GM19099 (cell line): ENCODE data around the gene SCRG1.

Experiments
- POLR2A ChIP-seq: IDR thresholded peaks from 3 replicates; pipeline ENCODE4 v1.6.1; 2011; ENCODE audit warnings: low read depth; ENCODE audit not compliant: insufficient read length; ENCODE audit errors: extremely low read depth

The SCRG1 gene

DNA sequence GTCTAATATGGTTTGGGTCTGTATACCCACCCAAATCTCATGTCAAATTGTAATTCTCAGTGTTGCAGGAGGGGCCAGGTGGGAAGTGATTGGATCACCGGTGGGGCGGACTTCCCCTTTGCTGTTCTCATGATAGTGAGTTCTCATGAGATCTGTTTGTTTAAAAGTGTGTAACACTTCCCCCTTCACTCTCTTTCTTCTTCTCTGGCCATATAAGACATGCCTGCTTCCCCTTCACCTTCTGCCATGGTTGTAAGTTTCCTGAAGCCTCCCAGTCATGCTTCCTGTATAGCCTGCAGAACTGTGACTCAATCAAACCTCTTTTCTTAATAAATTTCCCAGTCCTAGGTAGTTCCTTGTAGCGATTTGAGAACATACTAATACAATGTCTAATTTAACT, 19.7 kb upstream of the SCRG1 start:
- TF ChIP-seq POLR2A, result no peak

- no peak for TF ChIP-seq POLR2A
Observed at GRCh38 chr4:173417833-173418232, 18.9 kb upstream of the SCRG1 start.

- TF ChIP-seq POLR2A, result no peak
Observed at GRCh38 chr4:173415885-173416653, 17.2 kb upstream of the SCRG1 start.

DNA sequence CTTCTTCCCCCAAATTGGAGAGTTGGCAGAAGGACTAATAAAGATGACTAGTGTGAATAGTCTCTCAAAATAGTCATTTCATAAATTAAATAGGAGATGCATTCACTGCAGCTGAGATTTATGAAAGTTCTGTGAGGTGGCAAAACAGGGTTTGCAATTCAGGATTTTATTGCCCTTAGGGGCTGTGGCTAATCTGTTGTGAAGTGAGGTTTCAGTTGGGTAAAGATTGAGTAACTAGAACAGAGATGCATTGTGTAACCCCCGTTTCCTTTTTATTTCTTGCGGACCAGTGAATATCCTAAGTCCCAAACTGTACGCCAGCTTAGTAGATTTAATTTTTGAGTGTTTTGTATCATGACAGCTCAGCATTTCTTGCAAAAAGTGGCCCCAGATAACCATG, 16.2 kb upstream of the SCRG1 start:
- TF ChIP-seq POLR2A, result no peak

DNA sequence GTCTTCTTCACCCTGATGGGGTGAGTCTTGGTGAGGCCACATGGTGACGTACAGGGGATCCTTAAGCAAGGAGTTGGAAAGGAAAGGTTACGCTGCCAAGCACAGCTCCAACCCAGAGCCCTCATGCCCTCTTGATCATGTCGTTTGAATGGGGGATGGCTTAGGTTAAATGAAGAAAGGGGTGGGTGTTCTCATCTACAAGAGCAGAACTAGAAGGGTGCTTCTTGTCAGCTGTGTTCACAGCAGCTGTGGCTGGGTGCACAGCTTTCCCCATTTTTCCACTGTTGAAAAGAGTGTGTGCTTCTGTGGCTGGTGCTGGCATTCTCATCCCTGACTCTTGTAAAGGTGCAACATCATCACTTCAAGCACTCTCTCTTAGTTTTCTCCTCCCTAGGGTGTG, 15.5 kb upstream of the SCRG1 start:
- TF ChIP-seq POLR2A, result no peak

- TF ChIP-seq POLR2A, result no peak
Observed at GRCh38 chr4:173413036-173413435, 14.1 kb upstream of the SCRG1 start.

- TF ChIP-seq POLR2A, result no peak
Observed at GRCh38 chr4:173411106-173411693, 12.3 kb upstream of the SCRG1 start.

DNA sequence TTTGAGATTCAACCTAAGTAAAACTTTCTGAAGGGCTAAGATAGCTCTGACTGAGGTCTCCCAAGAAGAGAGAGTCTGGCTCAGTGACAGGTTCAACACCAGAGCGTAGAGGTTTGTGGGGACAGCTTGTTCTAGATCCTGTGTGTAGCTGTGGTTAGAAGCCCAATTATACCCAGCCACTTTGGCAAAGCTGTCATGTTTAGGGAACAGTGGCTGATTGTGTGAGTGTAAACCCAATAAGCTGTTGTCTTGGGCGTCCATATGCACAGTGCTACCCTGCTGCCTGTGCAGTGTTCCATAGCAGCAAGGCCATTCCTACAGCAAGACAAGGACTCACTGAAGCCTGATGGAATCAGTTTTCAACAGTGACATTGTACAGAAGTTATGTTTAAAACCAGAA, 11.2 kb upstream of the SCRG1 start:
- no peak for TF ChIP-seq POLR2A

DNA sequence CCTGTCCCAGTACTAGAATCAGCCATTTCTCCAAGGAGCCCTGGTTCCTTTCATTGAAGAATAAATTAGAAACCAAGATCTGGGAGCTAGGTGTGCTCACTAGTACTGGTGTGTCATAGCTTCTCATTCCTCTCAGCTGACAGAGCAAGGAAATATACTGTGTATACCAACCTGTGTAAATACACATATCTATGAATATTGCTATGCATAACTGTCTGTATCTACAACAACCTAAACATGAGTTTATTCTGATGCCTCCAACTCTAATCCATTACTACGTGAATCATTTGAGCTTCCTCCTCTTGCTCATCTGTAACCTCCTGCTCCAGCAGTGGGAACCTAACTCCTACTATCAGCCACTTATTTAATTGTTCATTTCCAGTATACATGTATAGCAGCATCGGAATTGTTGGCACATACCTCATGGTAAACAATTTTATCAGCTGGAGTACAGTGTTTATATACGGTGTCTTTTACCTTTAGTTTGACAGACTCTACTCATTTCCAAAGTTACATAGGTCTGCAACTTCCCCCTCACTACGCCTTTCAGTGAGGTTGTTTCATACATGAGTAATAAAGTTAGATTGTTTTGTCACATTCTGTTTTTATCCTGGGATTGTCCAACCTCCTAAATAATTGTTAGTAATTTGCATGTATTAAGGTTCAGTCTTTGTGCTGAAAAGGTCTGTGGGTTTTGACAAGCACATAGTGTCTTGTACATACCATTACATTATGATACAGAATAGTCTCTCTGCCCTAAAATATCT, 7.1 kb upstream of the SCRG1 start:
- no peak for TF ChIP-seq POLR2A

GRCh38 chr4:173404296-173404865, 5.5 kb upstream of the SCRG1 start:
- TF ChIP-seq POLR2A, result no peak

DNA sequence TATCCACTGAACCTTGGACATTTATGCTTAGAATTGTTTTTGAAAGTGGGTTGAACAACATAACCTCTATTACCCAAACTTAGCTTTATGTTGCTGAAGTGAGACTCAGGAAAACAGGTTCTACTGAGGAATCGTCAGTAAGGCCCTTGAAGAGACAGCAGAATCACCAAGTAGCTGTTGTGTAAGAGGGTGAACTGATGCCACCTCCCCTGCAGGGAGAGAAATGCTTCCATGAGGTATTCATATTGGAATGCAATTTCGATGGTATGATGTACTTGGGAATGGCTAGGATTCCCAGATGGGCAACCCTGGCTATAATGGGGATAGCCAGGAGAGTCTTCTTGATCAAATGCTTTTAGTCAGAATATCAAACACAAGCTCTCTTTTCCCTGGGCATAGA, 4.1 kb upstream of the SCRG1 start:
- TF ChIP-seq POLR2A, result no peak

GRCh38 chr4:173401063-173401462, 2.1 kb upstream of the SCRG1 start:
- no peak for TF ChIP-seq POLR2A

DNA sequence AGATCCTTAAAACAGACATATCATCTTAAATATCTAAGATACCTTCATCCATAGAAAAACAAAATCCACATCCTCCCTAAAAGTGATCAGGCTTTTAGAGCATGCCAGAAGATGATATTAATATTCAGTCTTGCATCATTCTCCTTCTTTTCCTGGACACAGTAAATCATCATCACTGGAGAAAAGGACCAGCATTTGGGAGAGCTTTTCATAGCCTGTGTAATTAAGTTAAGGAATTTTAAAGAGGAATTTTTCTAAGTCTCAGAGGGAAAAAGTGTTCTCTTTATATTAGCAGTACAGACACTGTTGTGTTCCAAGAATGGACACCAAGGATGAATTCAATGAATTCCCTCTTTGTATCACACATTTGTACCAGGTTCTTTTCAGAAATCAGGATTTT, 696 bp downstream of the SCRG1 start:
- no peak for TF ChIP-seq POLR2A

DNA sequence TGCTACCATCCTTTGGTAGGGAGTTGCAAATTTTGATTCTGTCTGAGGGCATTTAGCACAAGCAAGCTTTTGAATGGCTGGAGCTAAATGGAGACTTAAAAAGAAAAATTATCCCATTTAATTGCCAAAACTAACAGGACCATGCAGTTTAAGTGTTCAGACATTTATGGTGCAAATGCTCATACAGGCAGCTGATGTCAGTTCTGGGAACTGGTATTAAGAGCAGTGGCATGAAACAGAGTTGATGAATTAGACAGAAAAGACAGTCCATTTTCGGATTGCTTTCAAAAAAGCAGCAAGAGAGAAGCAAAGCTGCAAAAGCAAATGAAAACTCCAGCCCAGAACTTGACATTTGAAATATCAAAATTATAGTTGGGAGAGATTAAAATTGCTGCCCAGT, 1.3 kb downstream of the SCRG1 start:
- TF ChIP-seq POLR2A, result no peak

GRCh38 chr4:173391701-173392100, 7.2 kb downstream of the SCRG1 start:
- no peak for TF ChIP-seq POLR2A

DNA sequence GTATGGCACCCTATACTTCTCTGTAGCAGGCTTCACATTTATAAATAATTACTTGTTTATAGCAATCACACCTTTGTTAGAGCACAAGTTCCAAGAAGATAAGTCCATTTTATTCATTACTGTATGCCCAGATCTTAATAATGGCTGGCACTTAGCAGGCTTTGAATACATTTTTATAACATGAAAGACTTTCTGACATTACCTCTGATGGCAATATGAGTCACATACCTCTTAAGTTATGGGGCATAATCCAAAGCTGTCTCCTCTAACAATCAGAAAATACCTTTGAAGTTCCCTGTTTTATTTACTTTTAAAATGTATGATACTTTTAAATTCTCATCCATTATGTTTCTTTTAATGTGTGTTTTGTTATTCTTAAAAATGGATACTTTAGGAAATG, 12.2 kb downstream of the SCRG1 start:
- no peak for TF ChIP-seq POLR2A
